Activated naive CD4-positive, alpha-beta T cell treated with anti-CD3 and anti-CD28 coated beads, Interleukin-2, amount 50 U/mL, for 24 hours (primary cell): Measurements from ENCODE around the gene CORO6.
A peak's percentile ranks its signal among the peaks of the same experiment; 100 is the strongest.

ENCODE experiments used
- H3K27ac Mint-ChIP-seq: one replicate; pipeline ENCODE4 v1.8.0; 2021; ENCODE audit warnings: mild to moderate bottlenecking, mixed read lengths
- H3K27me3 Mint-ChIP-seq: one replicate; pipeline ENCODE4 v1.8.0; 2021; ENCODE audit warnings: mixed read lengths
- H3K36me3 Mint-ChIP-seq: one replicate; pipeline ENCODE4 v1.8.0; 2021; ENCODE audit warnings: mixed read lengths
- H3K4me1 Mint-ChIP-seq: one replicate; pipeline ENCODE4 v1.8.0; 2021; ENCODE audit warnings: mixed read lengths
- H3K4me3 Mint-ChIP-seq: one replicate; pipeline ENCODE4 v1.8.0; 2021; ENCODE audit warnings: mild to moderate bottlenecking, mixed read lengths
- H3K9me3 Mint-ChIP-seq: one replicate; pipeline ENCODE4 v1.8.0; 2021; ENCODE audit warnings: mixed read lengths

Gene CORO6

DNA sequence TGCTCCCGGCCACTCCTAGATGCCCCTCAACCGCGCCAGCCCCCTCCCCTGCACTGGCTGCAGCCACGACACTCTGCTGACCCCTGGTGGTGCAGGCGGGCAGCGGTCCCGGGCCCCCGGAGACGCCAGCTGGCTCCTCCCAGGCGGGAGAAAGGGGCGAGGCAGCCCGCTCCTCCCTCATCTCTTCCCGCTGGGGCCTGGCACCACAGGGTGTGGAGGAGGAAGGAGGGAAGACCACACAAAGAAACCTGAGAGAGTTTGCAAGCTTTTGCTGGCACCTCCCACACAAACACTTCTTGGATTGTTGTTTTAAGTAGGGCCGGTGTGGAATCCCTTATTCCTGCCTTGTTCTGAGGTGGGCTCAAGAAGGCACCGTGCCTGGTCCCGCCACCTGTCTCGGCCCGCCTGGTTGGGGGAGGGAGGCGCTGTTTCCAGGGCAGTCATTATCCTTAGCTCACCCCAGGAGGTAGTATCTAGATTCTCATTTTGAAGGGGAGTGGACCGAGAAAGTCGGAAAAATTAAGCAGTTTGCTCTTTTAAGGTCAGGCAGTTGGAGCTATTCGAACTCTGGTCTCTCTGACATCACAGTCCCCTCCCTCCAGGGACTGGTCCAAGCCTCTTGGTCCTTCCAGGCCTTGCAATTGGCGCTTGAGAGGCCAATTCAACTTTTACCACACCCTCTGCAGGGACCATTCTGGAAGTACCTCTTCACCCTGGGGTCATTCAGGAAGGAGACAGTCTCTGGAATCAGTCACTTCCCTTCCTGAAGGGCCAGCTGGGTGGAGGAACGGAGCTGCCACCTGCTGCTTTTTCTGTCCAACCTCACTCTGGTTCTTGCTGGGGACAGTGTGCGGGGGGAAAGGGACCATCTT is 30.7 kb downstream of the CORO6 start:
- H3K4me1 Mint-ChIP-seq = peaks cover 53% of the 10 kb centered on the region
- H3K36me3 Mint-ChIP-seq = no peaks in the 10 kb centered on the region
- H3K9me3 Mint-ChIP-seq = no peaks in the 10 kb centered on the region
- peak overlapping the region; percentile 41 for H3K27ac Mint-ChIP-seq
- no peaks in the 10 kb centered on the region for H3K27me3 Mint-ChIP-seq
- peak overlapping the region; percentile 80 for H3K4me3 Mint-ChIP-seq

DNA sequence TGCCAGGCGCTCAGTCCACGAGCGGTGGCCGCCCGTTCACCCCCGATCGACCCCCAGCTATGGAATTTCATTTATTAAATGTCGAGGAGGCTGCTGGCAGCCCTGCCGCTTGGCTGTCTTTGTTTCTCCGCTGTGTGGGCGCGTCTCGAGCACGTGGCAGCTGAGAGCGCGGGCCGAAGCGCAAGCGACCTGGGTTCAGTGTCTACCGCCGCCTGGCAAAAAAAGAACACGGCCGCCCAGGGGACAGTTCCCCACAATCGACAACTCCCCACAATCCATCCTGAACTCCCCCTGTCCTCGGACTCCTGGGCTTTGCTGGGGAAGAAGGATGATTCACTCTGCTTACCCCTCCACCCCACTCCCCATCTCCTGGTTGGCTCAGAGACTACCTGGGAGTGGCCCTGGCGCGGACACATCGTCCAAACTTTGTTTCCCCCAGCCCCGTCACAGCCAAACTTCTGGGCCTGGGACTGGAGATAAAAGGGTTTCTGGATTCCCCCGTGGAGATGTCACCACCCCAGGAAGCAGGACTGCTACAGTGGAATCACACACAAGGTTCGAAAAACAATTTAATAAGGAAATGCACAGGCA is 31.5 kb downstream of the CORO6 start:
- no peaks in the 10 kb centered on the region for H3K27me3 Mint-ChIP-seq
- peak overlapping the region; percentile 80 for H3K4me3 Mint-ChIP-seq
- H3K4me1 Mint-ChIP-seq = peaks cover 60% of the 10 kb centered on the region
- H3K9me3 Mint-ChIP-seq = no peaks in the 10 kb centered on the region
- peak overlapping the region; percentile 35 for H3K27ac Mint-ChIP-seq
- H3K36me3 Mint-ChIP-seq = no peaks in the 10 kb centered on the region

DNA sequence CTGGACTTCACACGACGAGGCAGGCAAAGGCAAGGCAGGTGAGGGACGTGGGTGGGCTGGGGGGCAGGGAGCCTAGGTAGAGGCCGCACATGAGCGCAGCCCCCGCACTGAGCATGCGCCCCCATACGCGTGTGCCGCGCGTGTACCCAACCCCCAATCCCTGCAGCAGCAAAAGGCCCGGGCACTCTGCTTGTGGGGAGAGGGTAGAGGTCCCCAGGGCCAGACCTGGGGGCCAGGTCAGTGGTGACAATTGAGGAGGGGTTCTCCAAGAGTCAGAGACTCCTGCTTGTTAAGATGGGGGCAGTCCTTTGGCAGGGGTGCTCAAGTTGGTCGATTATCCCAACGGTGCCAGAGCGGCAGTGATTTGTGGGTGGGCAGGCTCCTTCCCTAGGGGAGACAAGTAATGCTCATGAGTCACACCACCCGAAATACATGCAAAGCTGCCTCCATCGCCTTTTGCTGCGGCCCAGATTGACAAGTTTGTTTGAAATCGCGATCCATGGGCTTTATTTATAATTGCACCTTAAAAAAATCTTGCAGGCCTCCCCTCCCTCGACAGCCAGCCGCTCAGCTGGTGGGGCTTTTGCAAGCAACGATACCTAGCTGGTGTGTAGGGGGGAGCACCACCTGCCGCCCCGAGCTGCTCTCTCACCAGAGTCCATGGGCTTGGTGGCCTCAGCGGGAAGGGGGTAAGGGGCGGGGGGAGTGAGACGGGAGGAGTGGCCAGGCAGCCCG is 32.1 kb downstream of the CORO6 start:
- Mint-ChIP-seq H3K4me1 (peaks cover 65% of the 10 kb centered on the region), H3K27me3 (no peaks in the 10 kb centered on the region), H3K27ac (peak overlapping the region; percentile 35), H3K36me3 (no peaks in the 10 kb centered on the region), H3K9me3 (no peaks in the 10 kb centered on the region), H3K4me3 (peak overlapping the region; percentile 80)

DNA sequence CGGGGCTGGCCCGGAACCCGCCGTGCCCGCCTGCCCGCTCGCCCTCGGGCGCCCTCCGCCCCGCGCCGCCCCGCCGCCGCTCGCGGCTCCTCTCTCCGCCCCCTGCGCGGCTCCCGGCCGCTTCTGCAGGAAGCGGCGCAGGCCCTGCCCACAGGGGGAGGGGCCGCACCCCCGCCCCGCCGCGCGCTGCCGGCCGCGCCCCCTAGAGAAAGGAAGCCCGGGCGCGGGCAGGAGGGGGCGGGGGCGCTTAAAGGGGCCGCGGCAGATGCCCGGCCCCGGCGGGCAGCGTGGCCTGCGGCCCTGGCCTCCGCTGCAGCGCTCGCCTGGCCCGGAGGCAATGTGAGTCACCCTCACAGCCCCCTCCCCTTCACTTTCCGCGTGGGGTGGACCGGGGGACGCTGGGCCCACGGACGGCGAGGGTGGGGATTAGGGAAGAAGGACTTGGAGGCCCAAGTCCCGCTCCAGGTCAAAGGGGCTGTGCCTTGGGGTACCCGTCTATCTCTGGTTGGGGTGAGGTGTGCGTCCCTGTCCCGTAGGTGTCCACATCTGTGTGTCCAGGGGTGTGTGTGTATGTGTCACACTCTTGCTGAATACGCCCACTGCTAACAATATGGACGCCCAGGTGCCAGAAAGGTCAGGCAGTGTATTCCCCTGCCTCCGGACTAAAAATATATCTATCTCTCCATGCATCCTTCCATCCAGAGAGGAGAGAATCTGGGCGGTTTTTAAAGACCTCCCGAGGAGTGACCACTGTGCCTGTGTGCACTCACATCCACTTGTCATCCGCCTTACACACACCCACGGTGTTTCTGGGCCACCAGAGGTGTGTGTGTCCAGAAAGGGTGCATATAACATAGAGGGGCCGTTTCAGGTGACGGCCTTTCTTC is 32.9 kb downstream of the CORO6 start, which contains the start of gene GIT1:
Gene GIT1 (minus strand): TSS at position 125 of the 887 bp plus-strand sequence. CDS start 270 bp downstream, outside the sequence.
- Mint-ChIP-seq H3K4me3 (peak within 1 kb of the TSS; percentile 96), H3K27ac (peak within 1 kb of the TSS; percentile 86), H3K4me1 (peaks cover 72% of the 10 kb centered on the region), H3K27me3 (no peaks in the 10 kb centered on the region), H3K36me3 (no peaks in the 10 kb centered on the region), H3K9me3 (no peaks in the 10 kb centered on the region)

DNA sequence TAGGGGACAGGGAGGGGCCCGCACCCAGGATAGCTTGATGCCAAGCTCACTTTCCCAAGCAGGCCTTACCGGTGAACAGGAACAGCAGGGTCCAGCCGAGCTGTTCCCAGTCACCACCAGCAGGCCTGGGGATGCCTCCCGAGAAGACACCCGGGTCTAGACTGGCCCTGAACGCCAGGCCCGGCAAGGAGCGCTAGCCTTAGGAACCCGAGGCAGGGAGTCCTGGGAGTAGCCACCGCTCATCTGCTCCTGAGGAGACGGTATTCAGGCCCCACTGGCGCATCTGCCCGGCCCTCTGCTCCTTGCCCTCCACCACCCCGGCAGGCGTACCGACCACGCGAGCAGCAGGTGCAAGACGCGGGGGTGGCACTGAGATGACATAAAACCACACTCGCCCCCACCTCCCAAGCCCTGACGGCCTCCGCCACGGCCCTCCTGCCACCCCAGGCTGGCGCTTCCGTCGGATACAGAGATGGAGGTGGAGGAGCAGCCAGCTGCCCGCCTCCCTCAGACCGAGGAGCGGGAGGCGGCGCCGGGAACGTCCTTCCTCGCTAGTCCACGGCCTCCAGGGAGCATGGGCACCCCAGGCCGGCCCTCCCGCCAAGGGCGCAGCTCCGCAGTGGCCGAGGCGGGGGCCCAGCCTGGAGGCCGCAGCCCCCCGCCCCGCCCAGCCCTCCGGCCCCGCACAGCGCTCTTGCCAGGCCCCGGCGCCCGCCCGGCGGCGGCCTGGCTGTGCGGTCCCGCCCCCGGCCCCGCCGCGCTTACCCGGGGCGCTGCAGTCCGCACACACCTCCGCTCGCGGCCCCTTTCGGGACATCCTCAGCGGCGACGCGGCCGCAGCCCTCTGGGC is 33.9 kb downstream of the CORO6 start:
- Mint-ChIP-seq H3K9me3 (no peaks in the 10 kb centered on the region), H3K4me1 (peaks cover 75% of the 10 kb centered on the region), H3K27ac (peak overlapping the region; percentile 86), H3K27me3 (no peaks in the 10 kb centered on the region), H3K4me3 (peak overlapping the region; percentile 96), H3K36me3 (no peaks in the 10 kb centered on the region)

DNA sequence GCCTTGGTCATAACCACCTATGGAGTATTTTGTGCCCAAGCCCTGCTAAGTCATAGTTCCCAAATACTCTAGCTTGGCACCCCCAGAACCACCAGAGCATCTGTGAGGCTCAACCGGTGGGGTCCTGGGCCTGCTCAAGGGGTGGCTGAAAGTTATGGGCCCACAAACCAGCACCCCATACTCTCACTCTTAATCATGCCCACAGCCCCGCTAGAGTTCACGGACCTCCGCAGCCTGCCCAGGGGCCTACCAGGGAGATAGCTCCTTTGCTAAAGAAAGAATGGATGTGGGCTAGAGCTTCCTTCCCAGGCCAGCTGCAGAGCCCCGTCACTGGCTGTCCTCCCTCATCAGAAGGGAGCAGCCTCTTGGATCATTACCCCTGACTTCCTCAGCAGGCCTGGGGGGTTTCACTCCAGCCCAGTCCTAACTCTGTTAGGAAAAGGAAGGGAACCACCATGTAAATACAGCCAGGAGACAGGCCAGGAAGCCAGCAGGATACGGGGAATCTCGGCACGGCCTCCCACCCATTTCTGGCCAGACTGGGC is 34.6 kb downstream of the CORO6 start:
- Mint-ChIP-seq H3K4me1 (peaks cover 75% of the 10 kb centered on the region), H3K27me3 (no peaks in the 10 kb centered on the region), H3K9me3 (no peaks in the 10 kb centered on the region), H3K4me3 (peak overlapping the region; percentile 96), H3K36me3 (peaks cover under 1% of the 10 kb centered on the region), H3K27ac (peak overlapping the region; percentile 86)

DNA sequence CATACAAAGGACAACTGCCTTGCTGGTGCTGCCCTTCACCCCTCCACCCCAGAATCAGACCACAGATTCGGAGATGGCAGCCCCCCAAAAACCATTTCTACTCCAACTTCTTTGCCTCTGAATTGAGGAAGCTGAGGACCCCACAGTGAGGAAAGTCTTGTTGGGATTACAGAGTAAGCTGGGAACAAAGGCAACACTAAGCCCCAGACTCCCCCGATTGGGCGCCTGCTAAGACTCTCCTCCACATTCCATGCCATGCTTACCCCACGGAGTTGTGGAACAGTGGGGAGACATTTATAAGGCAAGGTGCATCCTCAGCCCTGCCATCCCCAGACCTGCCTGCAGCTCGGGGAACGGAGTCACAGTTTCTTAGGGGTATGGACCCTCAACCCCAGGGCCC is 35.1 kb downstream of the CORO6 start:
- Mint-ChIP-seq H3K9me3 (no peaks in the 10 kb centered on the region), H3K27me3 (no peaks in the 10 kb centered on the region), H3K36me3 (peaks cover 1% of the 10 kb centered on the region), H3K27ac (peak overlapping the region; percentile 86), H3K4me1 (peaks cover 71% of the 10 kb centered on the region), H3K4me3 (peak overlapping the region; percentile 96)

DNA sequence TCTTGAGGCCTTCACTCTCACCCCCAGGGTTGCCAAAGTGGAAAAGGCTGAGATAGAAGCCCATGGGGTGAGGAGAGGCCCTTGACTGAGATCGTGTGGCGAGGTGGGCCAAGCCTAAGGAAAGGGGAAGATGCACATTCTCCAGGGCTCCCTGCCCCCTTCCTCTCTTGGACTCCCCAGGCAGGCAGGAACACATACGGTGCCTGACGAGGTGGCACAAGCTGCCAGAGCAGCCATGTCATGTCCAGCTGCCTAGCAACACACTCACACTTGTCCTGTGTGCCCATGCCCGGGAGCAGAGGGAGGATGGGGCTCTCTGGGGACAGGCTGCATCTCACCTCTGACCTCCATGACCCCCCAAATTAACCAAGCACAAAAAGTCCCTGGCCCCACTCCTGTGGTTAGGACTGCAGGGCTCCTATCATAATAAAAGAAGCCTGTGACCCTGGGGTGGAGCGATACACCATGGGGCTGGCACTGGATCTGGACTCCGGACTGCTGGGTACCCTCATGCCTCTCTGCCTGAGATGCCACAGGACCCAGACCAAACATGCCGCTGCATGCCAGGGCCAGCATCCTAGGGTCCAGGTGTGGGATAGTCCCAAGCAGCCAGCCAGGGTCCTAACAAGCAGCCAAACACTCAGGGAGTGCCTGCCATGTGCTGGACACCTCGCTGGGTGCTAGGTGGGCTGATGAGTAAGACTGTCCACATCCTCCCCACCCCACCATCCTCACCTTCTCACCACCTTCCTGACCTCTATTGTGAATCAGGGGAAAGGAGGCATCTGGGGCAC is 35.8 kb downstream of the CORO6 start:
- peaks cover 4% of the 10 kb centered on the region for H3K36me3 Mint-ChIP-seq
- H3K27ac Mint-ChIP-seq = peak overlapping the region; percentile 86
- H3K9me3 Mint-ChIP-seq = no peaks in the 10 kb centered on the region
- peaks cover 64% of the 10 kb centered on the region for H3K4me1 Mint-ChIP-seq
- H3K4me3 Mint-ChIP-seq = peak overlapping the region; percentile 96
- no peaks in the 10 kb centered on the region for H3K27me3 Mint-ChIP-seq

DNA sequence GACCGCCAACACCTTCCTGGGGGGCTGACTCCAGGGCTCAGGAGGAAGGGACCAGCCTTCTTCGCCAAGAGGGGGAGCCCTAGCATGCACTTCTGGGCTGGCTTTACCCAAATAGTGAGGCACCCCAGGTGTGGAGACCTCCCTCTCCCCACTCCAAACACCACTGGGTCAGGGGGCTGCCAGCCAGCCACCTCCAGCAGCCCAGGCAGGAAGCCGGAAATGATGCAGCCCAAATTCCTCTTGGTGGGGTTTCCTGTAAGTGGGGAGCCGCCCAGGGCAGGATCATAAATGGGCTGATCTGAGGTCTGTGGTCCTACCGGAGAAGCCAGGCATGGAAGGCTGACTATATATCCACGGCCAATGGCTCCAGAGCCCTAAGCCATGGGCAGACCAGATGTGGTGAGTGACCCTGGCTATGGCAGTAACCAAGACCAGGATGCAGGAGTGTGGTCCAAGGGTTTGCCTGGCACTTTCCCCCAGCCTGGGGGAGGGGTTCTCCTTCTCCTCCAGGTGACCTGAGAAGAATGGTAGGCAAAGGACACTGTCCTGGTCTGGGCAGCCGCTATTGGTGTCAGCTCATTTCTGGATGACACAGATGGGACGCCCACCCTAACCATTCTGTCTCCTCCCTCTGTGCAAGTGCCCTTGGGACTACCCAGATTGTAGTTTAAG is 37.5 kb downstream of the CORO6 start:
- Mint-ChIP-seq H3K27me3 (no peaks in the 10 kb centered on the region), H3K4me1 (peaks cover 54% of the 10 kb centered on the region), H3K27ac (peak overlapping the region; percentile 55), H3K9me3 (no peaks in the 10 kb centered on the region), H3K4me3 (peak overlapping the region; percentile 59), H3K36me3 (peaks cover 8% of the 10 kb centered on the region)

DNA sequence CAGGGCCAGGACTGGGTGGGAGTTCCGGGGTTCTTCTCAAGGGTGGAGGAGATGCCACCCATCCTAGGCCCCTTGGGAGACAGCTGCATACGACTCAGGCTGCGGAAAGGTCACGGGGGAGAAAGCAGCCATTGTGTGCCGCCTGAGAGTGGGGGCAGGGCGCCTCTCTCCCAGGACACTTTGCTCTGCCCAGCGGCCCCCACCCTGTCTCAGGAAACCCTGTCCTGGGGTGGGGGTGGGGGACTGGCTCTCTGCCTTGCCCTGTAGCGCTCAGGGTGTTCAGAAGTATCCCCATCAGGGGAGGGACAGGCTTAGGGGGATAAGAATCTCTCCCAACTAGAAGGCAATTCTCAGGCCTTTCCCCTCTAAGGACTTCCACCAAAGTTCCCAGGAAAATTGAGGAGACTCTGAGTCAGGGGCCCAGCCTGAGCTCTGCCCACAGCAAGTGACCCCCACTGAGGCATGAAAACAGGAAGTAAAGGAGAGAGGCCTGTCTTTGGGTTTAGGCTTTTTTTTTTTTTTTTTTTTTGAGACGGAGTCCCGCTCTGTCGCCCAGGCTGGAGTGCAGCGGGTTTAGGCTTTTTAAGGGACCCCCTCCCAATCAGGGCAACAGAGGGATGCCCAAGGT is 38.1 kb downstream of the CORO6 start:
- Mint-ChIP-seq H3K4me3 (no peak overlapping the region), H3K4me1 (peaks cover 51% of the 10 kb centered on the region), H3K9me3 (no peaks in the 10 kb centered on the region)

DNA sequence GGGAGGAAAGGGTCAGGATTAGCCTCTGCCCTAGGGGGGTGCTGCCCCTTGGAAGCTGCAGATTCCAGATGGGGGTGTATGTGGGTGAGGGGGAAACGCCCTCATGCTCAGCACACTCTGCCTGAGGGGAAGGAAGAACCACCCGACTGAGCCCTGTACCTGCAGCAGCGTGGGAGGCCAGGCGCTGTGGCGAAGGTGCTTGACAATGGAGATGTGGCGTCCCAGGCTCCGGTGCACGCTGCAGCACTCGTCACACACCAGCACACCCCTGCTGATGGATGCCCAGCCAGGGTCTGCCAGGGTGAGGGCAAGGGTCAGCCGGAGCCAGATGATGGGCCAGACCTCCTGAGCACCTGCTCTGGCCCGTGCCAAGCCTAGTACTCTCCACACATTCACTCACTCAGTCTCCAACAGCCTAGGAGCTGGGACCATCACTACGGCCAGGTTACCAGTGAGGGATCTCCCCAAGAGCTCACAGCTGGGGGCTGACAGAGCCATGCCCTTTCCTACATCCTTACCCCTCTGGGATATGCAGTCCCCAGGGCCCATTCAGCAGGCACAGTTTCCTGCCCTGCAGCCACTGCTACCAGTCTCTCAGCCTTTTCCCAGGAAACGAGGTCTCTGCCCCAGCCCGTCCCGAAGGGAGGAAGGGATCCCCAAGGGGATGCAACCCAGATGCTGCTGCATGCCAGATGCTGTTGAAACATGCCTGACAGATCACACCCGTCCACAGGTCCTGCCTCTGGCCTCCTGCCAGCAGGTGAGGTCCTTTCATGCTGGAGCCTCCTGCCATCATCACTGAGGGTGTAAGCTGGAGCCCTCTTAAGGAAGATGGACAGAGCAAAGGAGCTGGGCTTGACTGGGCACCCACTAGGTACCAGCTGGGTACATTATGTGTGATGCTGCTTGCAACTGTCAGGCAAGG is 39.1 kb downstream of the CORO6 start:
- Mint-ChIP-seq H3K27ac (peak overlapping the region; percentile 41), H3K27me3 (no peaks in the 10 kb centered on the region), H3K4me1 (peaks cover 51% of the 10 kb centered on the region), H3K9me3 (no peaks in the 10 kb centered on the region), H3K4me3 (peak overlapping the region; percentile 19), H3K36me3 (peaks cover 9% of the 10 kb centered on the region)

More for the DNA sequence above, 38.1 kb downstream of the CORO6 start:
- H3K36me3 Mint-ChIP-seq = peaks cover 8% of the 10 kb centered on the region
- H3K27ac Mint-ChIP-seq = peak overlapping the region; percentile 80
- H3K27me3 Mint-ChIP-seq = no peaks in the 10 kb centered on the region

DNA sequence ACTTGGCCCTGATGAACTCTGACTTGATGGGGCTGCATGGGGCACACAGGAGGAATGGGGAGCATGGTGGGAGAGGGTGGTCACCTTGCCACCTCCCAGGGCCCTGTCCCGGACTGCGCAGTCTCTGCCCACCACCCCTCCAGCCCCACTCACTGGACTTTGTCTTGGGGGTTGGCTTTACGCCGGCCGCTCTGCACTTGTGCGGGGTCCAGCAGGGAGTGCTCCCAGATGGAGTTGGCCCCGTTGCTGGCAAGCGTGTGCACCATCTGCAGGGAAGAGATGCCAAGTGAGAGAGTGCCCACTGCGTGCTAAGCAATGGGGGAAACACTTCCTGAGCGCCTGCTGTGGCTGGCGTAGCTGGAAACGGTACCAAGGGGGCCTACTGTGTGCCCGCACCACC is 39.9 kb downstream of the CORO6 start:
- peaks cover 14% of the 10 kb centered on the region for H3K36me3 Mint-ChIP-seq
- no peak overlapping the region for H3K27ac Mint-ChIP-seq
- H3K27me3 Mint-ChIP-seq = no peaks in the 10 kb centered on the region
- H3K4me3 Mint-ChIP-seq = no peak overlapping the region
- H3K9me3 Mint-ChIP-seq = no peaks in the 10 kb centered on the region
- H3K4me1 Mint-ChIP-seq = peaks cover 45% of the 10 kb centered on the region
